G401.6 (cell line): ENCODE data around the gene PRRX1.

Source experiments
- FAIRE-seq: peaks from 2 replicates; lab custom pipeline; 2012; peaks lifted over from hg19 to GRCh38; lab: Jason Lieb, UNC

The PRRX1 gene

GRCh38 chr1:170664828-170665612 lies 1.1 kb downstream of the PRRX1 start:
- no peak for FAIRE-seq

GRCh38 chr1:170665629-170666028 lies 1.7 kb downstream of the PRRX1 start:
- no peak for FAIRE-seq

GRCh38 chr1:170666541-170667254 lies 2.8 kb downstream of the PRRX1 start:
- no peak for FAIRE-seq

GRCh38 chr1:170668209-170669106 lies 4.5 kb downstream of the PRRX1 start:
- no peak for FAIRE-seq

GRCh38 chr1:170669107-170669445 lies 5.1 kb downstream of the PRRX1 start:
- no peak for FAIRE-seq

GRCh38 chr1:170669586-170670530 lies 5.9 kb downstream of the PRRX1 start:
- no peak for FAIRE-seq

- FAIRE-seq, result no peak
Measured at GRCh38 chr1:170670802-170671628, 7.1 kb downstream of the PRRX1 start.

GRCh38 chr1:170671629-170671963 lies 7.7 kb downstream of the PRRX1 start:
- FAIRE-seq, result no peak

GRCh38 chr1:170672316-170672715 lies 8.4 kb downstream of the PRRX1 start:
- FAIRE-seq, result no peak

- FAIRE-seq, result no peak
Measured at GRCh38 chr1:170674239-170674638, 10.3 kb downstream of the PRRX1 start.

GRCh38 chr1:170674986-170675385 lies 11.1 kb downstream of the PRRX1 start:
- no peak for FAIRE-seq

GRCh38 chr1:170675865-170676264 lies 11.9 kb downstream of the PRRX1 start:
- no peak for FAIRE-seq

- FAIRE-seq, result no peak
Measured at GRCh38 chr1:170676628-170677027, 12.7 kb downstream of the PRRX1 start.

GRCh38 chr1:170678027-170678600 lies 14.2 kb downstream of the PRRX1 start:
- FAIRE-seq, result no peak

- FAIRE-seq, result no peak
Measured at GRCh38 chr1:170680428-170680827, 16.5 kb downstream of the PRRX1 start.

GRCh38 chr1:170682169-170682568 lies 18.2 kb downstream of the PRRX1 start:
- FAIRE-seq, result no peak

GRCh38 chr1:170682809-170683208 lies 18.9 kb downstream of the PRRX1 start:
- FAIRE-seq, result no peak

- no peak for FAIRE-seq
Measured at GRCh38 chr1:170685166-170685565, 21.2 kb downstream of the PRRX1 start.

GRCh38 chr1:170686291-170686690 lies 22.4 kb downstream of the PRRX1 start:
- FAIRE-seq, result no peak

GRCh38 chr1:170687621-170688020 lies 23.7 kb downstream of the PRRX1 start:
- no peak for FAIRE-seq

- FAIRE-seq, result no peak
Measured at GRCh38 chr1:170691258-170691657, 27.3 kb downstream of the PRRX1 start.
